GM21367 (cell line): ENCODE data around the gene SERPINA1.

Experiments used
- ATAC-seq: cut with Tn5 transposase; IDR thresholded peaks from one replicate; pipeline ENCODE4 v1.9.1; 2021; ENCODE audit not compliant: unreplicated experiment

The SERPINA1 gene

GRCh38 chr14:94398182-94398479 is 9.7 kb upstream of the SERPINA1 start:
- ATAC-seq: no peak

- no peak for ATAC-seq
Measured at GRCh38 chr14:94397289-94398181, 9.1 kb upstream of the SERPINA1 start.

- ATAC-seq: no peak
Measured at GRCh38 chr14:94396628-94397225, 8.3 kb upstream of the SERPINA1 start.

- ATAC-seq: no peak
Measured at GRCh38 chr14:94395888-94396574, 7.6 kb upstream of the SERPINA1 start.

- ATAC-seq: no peak
Measured at GRCh38 chr14:94395282-94395887, 7.0 kb upstream of the SERPINA1 start.

- ATAC-seq: no peak
Measured at GRCh38 chr14:94394581-94395207, 6.3 kb upstream of the SERPINA1 start.

- ATAC-seq: no peak
Measured at GRCh38 chr14:94394025-94394493, 5.7 kb upstream of the SERPINA1 start.

- ATAC-seq: no peak
Measured at GRCh38 chr14:94393474-94393873, 5.1 kb upstream of the SERPINA1 start.

GRCh38 chr14:94392510-94392935 is 4.1 kb upstream of the SERPINA1 start:
- ATAC-seq: no peak

GRCh38 chr14:94391281-94391975 is 3.0 kb upstream of the SERPINA1 start:
- ATAC-seq: no peak

GRCh38 chr14:94390372-94391086 is 2.1 kb upstream of the SERPINA1 start:
- no peak for ATAC-seq

- ATAC-seq: no peak
Measured at GRCh38 chr14:94389731-94390371, 1.4 kb upstream of the SERPINA1 start.

- no peak for ATAC-seq
Measured at GRCh38 chr14:94389104-94389469, 685 bp upstream of the SERPINA1 start.

- ATAC-seq: no peak
Measured at GRCh38 chr14:94388027-94388383, 397 bp downstream of the SERPINA1 start.

GRCh38 chr14:94387051-94388026 is 1.1 kb downstream of the SERPINA1 start:
- ATAC-seq: no peak

GRCh38 chr14:94386085-94387031 is 2.0 kb downstream of the SERPINA1 start:
- ATAC-seq: no peak

- no peak for ATAC-seq
Measured at GRCh38 chr14:94385553-94386057, 2.8 kb downstream of the SERPINA1 start.
